ENCODE data around the gene NR2F2.

- TF ChIP-seq ARNT (IDR thresholded peaks at IDR 0.05), result no peak
- no peak for TF ChIP-seq FOXA1 (IDR thresholded peaks at IDR 0.05)
- no peak for TF ChIP-seq BHLHE40 (IDR thresholded peaks at IDR 0.05; ENCODE audit: borderline replicate concordance)
These were observed 25.2 kb downstream of the NR2F2 start for GRCh38 chr15:96355568-96356187.
